COLO668 (cell line): ENCODE measurements around the gene CRCP.
A peak's percentile ranks its signal among the peaks of the same experiment; 100 is the strongest.
"Not testable (repeated sequence)": the region's sequence is repeated elsewhere in the genome, so short reads cannot be mapped to it uniquely, and the experiment has no call there.

Source experiments
- DNase-seq: peaks from one replicate; lab custom pipeline; 2025; ENCODE audit not compliant: unreplicated experiment; lab: John Stamatoyannopoulos, UW

The CRCP gene

GRCh38 chr7:66114743-66115649 is at the start of gene CRCP:
Gene CRCP, plus strand, starts transcription at chr7:66114847. Its CDS starts 116 bp downstream, at chr7:66114963.
- peak; percentile 85 for DNase-seq

DNA sequence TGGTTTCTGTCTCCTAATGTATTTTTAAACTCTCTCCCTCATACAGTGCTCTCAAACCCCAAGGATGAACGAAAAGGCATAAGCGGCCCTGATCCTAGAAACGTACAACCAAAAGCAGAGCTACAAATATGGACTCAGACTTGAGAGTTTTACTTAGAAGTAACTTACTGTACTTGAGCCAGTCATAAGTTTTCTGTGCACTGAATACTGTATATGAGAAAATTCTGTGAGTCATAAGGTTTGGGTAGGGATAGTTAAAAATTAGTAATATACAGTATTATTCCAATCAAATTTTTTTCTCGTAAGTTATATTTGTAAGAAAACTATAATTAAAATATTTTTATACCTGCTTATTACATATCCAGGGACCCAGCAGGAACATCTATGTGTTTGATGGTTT is 44.9 kb upstream of the CRCP start:
- DNase-seq = no peak

- DNase-seq = no peak
Measured at GRCh38 chr7:66070222-66070621, 44.4 kb upstream of the CRCP start.

GRCh38 chr7:66072208-66072607 is 42.4 kb upstream of the CRCP start:
- DNase-seq = not testable (repeated sequence)

DNA sequence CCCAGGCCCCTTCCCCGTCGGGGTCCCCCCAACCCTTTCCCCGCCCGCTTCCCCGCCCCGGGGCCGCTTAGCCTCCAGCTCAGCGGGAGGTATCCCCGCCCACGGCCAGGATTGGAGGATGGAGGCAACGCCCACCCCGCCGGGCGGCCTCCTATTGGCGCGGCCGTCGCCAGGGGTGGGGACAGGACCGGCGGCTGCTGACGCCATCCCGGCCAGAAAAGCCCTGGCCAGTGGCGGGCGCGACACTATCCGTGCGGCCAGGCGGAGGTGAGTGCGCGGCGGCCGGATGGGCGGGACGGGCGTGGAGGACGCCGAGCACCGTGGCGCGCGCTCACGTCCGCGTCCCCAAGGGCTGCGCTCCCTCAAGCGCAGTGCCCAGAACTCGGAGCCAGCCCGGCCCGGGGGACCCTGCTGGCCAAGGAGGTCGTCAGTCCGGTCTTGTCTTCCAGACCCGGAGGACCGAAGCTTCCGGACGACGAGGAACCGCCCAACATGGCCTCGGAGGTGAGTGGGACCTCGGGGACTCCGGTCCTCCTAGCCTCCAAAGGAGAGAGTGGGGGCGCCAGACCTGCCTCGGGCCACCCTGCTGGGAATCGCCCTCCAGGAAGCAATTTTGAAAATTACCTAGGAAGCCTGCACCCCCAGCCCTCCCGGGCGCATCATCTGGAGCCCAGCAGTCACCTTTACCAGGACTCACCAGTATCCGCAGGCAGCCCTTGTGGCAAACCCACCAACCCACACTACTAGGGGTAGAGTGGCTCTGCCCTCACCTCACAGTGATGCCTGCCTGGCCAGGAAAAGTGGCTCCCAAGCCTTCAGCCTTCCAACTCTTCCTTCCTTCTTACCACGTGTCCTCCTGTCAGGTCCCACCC is 38.8 kb upstream of the CRCP start, which contains the start of gene ASL:
ASL (plus strand) TSS at position 230 of the 872 bp plus-strand sequence; CDS start at position 493, 263 bp downstream.
- DNase-seq = peak; percentile 97

GRCh38 chr7:66076462-66077329 is 38.0 kb upstream of the CRCP start:
- DNase-seq = peak; percentile 10

GRCh38 chr7:66078067-66078466 is 36.6 kb upstream of the CRCP start:
- no peak for DNase-seq

GRCh38 chr7:66082083-66082482 is 32.6 kb upstream of the CRCP start:
- DNase-seq = no peak

GRCh38 chr7:66082886-66083415 is 31.7 kb upstream of the CRCP start:
- no peak for DNase-seq

- DNase-seq = no peak
Measured at GRCh38 chr7:66083677-66084076, 31.0 kb upstream of the CRCP start.

- no peak for DNase-seq
Measured at GRCh38 chr7:66088861-66089838, 25.5 kb upstream of the CRCP start.

GRCh38 chr7:66092654-66093053 is 22.0 kb upstream of the CRCP start:
- DNase-seq = no peak

GRCh38 chr7:66095010-66095409 is 19.6 kb upstream of the CRCP start:
- no peak for DNase-seq

DNA sequence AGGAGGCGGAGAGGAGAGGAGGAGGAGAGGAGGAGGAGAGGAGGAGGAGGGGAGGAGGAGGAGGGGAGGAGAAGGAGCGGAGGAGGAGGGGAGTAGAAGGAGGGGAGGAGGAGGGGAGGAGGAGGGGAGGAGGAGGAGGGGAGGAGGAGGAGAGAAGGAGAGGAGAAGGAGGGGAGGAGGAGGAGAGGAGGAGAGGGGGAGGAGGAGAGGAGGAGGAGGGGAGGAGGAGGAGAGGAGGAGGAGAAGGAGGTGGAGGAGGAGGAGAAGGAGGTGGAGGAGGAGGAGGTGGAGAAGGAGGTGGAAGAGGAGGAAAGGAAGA is 15.5 kb upstream of the CRCP start:
- no peak for DNase-seq

- peak; percentile 44 for DNase-seq
Measured at GRCh38 chr7:66099551-66100407, 14.9 kb upstream of the CRCP start.

DNA sequence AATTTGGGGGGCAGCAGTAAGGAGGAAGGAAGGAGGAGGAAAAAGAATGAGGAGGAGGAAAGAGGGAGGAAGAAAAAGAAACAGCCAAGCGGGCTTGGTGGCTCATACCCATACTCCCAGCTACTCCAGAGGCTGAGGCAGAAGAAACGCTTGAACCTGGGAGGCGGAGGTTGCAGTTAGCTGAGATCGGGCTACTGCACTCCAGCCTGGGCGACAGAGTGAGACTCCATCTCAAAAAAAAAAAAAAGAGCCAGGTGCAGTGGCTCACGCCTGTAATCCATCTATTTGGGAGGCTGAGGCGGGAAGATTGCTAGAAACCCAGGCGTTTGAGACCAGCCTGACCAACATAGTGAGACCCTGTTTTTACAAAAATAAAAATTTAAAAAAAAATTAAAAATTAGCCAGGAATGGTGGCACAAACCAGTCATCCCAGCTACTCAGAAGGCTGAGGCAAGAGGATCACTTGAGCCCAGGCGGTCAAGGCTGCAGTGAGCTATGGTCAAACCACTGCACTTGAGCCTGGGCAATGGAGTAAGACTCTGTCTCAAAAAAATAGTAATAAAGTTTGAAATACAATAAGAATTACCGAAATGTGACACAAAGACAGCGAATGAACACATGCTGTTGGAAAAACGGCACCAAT is 14.1 kb upstream of the CRCP start:
- DNase-seq = no peak

- DNase-seq = not testable (repeated sequence)
Measured at GRCh38 chr7:66102168-66102567, 12.5 kb upstream of the CRCP start.

GRCh38 chr7:66103994-66104393 is 10.7 kb upstream of the CRCP start:
- DNase-seq = not testable (repeated sequence)
